ENCODE measurements around the gene CHST11.

The CHST11 gene

GRCh38 chr12:104415342-104415980 is 41.3 kb upstream of the CHST11 start:
- Histone ChIP-seq H3K27ac (ENCODE audit: low read depth, low read length) (no peak overlapping the region), H3K9ac (ENCODE audit: low read depth in 1 of 2, low read length in 2 of 2) (no peak overlapping the region), H3K36me3 (ENCODE audit: control insufficient read depth in 1 of 2, insufficient read depth in 2 of 2, low read length in 2 of 2) (no peaks in the 10 kb centered on the region), H3K4me3 (ENCODE audit: low read depth in 1 of 2, low read length in 2 of 2) (no peak overlapping the region), H3K27me3 (ENCODE audit: control insufficient read depth in 1 of 2, insufficient read depth in 2 of 2, low read length in 2 of 2) (no peaks in the 10 kb centered on the region), H3K4me1 (ENCODE audit: control insufficient read depth in 1 of 2, insufficient read depth in 2 of 2, low read length in 2 of 2) (no peaks in the 10 kb centered on the region), H3K9me3 (ENCODE audit: control insufficient read depth in 1 of 2, low read length in 2 of 2) (no peaks in the 10 kb centered on the region)

- Histone ChIP-seq H3K9ac (ENCODE audit: low read depth in 1 of 2, low read length in 2 of 2) (no peak overlapping the region), H3K27me3 (ENCODE audit: control insufficient read depth in 1 of 2, insufficient read depth in 2 of 2, low read length in 2 of 2) (no peaks in the 10 kb centered on the region), H3K27ac (ENCODE audit: low read depth, low read length) (no peak overlapping the region)
Measured at GRCh38 chr12:104416136-104416535, 40.6 kb upstream of the CHST11 start.

DNA sequence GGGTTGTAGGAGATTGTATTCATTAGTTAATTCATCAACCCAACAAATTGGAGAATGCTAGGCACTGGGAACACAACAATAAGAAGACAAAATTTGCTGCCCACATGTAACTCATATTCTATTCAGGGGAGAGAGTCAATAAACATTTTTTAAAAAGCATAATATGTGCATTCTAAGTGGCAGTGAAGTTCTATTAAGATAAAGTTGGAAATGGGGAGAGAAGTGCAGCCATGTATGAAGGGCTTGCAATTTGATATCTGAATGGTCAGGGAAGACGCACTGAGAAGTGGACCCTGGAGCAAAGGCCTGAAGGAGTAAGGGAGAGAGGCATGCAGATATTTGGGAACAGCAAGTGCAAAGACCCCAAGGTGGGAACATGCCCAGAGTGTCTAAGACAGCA is 40.2 kb upstream of the CHST11 start:
- no peaks in the 10 kb centered on the region for H3K9me3 ChIP-seq (ENCODE audit: control insufficient read depth in 1 of 2, low read length in 2 of 2)
- no peak overlapping the region for H3K9ac ChIP-seq (ENCODE audit: low read depth in 1 of 2, low read length in 2 of 2)
- H3K4me3 ChIP-seq (ENCODE audit: low read depth in 1 of 2, low read length in 2 of 2) = no peak overlapping the region
- H3K4me1 ChIP-seq (ENCODE audit: control insufficient read depth in 1 of 2, insufficient read depth in 2 of 2, low read length in 2 of 2) = no peaks in the 10 kb centered on the region
- H3K36me3 ChIP-seq (ENCODE audit: control insufficient read depth in 1 of 2, insufficient read depth in 2 of 2, low read length in 2 of 2) = no peaks in the 10 kb centered on the region
- H3K27ac ChIP-seq (ENCODE audit: low read depth, low read length) = no peak overlapping the region
- H3K27me3 ChIP-seq (ENCODE audit: control insufficient read depth in 1 of 2, insufficient read depth in 2 of 2, low read length in 2 of 2) = no peaks in the 10 kb centered on the region

More at GRCh38 chr12:104416136-104416535, 40.6 kb upstream of the CHST11 start:
- Histone ChIP-seq H3K4me1 (ENCODE audit: control insufficient read depth in 1 of 2, insufficient read depth in 2 of 2, low read length in 2 of 2) (no peaks in the 10 kb centered on the region), H3K36me3 (ENCODE audit: control insufficient read depth in 1 of 2, insufficient read depth in 2 of 2, low read length in 2 of 2) (no peaks in the 10 kb centered on the region), H3K4me3 (ENCODE audit: low read depth in 1 of 2, low read length in 2 of 2) (no peak overlapping the region), H3K9me3 (ENCODE audit: control insufficient read depth in 1 of 2, low read length in 2 of 2) (no peaks in the 10 kb centered on the region)

- Histone ChIP-seq H3K9me3 (ENCODE audit: control insufficient read depth in 1 of 2, low read length in 2 of 2) (no peaks in the 10 kb centered on the region), H3K4me3 (ENCODE audit: low read depth in 1 of 2, low read length in 2 of 2) (no peak overlapping the region)
Measured at GRCh38 chr12:104419717-104420116, 37.0 kb upstream of the CHST11 start.

GRCh38 chr12:104420868-104421267 is 35.9 kb upstream of the CHST11 start:
- Histone ChIP-seq H3K27me3 (ENCODE audit: control insufficient read depth in 1 of 2, insufficient read depth in 2 of 2, low read length in 2 of 2) (no peaks in the 10 kb centered on the region), H3K9me3 (ENCODE audit: control insufficient read depth in 1 of 2, low read length in 2 of 2) (no peaks in the 10 kb centered on the region), H3K27ac (ENCODE audit: low read depth, low read length) (no peak overlapping the region), H3K4me3 (ENCODE audit: low read depth in 1 of 2, low read length in 2 of 2) (no peak overlapping the region), H3K36me3 (ENCODE audit: control insufficient read depth in 1 of 2, insufficient read depth in 2 of 2, low read length in 2 of 2) (no peaks in the 10 kb centered on the region), H3K4me1 (ENCODE audit: control insufficient read depth in 1 of 2, insufficient read depth in 2 of 2, low read length in 2 of 2) (no peaks in the 10 kb centered on the region), H3K9ac (ENCODE audit: low read depth in 1 of 2, low read length in 2 of 2) (no peak overlapping the region)

More at GRCh38 chr12:104419717-104420116, 37.0 kb upstream of the CHST11 start:
- H3K36me3 ChIP-seq (ENCODE audit: control insufficient read depth in 1 of 2, insufficient read depth in 2 of 2, low read length in 2 of 2) = no peaks in the 10 kb centered on the region
- H3K27ac ChIP-seq (ENCODE audit: low read depth, low read length) = no peak overlapping the region
- no peaks in the 10 kb centered on the region for H3K4me1 ChIP-seq (ENCODE audit: control insufficient read depth in 1 of 2, insufficient read depth in 2 of 2, low read length in 2 of 2)
- no peak overlapping the region for H3K9ac ChIP-seq (ENCODE audit: low read depth in 1 of 2, low read length in 2 of 2)
- no peaks in the 10 kb centered on the region for H3K27me3 ChIP-seq (ENCODE audit: control insufficient read depth in 1 of 2, insufficient read depth in 2 of 2, low read length in 2 of 2)

DNA sequence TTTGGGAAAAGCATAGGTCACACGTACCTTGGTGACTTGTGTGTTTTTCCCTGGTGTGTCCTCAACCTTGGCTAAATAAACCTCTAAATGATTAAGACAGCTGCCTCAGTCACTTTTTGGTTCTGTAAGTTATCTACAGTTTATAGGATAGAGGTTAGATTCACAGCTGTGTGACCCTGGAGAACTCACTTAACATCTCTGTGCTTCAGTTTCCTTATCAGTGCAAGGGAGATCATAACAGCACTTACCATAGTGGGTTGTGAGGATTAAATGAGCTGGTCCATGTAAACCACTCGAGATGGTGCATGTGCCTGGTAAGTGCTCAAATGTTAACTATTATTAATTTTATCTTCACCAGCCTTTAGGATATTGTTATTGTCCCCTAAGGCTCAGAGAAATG is 35.4 kb upstream of the CHST11 start:
- Histone ChIP-seq H3K27ac (ENCODE audit: low read depth, low read length) (no peak overlapping the region), H3K9ac (ENCODE audit: low read depth in 1 of 2, low read length in 2 of 2) (no peak overlapping the region), H3K36me3 (ENCODE audit: control insufficient read depth in 1 of 2, insufficient read depth in 2 of 2, low read length in 2 of 2) (no peaks in the 10 kb centered on the region), H3K27me3 (ENCODE audit: control insufficient read depth in 1 of 2, insufficient read depth in 2 of 2, low read length in 2 of 2) (no peaks in the 10 kb centered on the region), H3K4me3 (ENCODE audit: low read depth in 1 of 2, low read length in 2 of 2) (no peak overlapping the region), H3K9me3 (ENCODE audit: control insufficient read depth in 1 of 2, low read length in 2 of 2) (no peaks in the 10 kb centered on the region), H3K4me1 (ENCODE audit: control insufficient read depth in 1 of 2, insufficient read depth in 2 of 2, low read length in 2 of 2) (no peaks in the 10 kb centered on the region)

DNA sequence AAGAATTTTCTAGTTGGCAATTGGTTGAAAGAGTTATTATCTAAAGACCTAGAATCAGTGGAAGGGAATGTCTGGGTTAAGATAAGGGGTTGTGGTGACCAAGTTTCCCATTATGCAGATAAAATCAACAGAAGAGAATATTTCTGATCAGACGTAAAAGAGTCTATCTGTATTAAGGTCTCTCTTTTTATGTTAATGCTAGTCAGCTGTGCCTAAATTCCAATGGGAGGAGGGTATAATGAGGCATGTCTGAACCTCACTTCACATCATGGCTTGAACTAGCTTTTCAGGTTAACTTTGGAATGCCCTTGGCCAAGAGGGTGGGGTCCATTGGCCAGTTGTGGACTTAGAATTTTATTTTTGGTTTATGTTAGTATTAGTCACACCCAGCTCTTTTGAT is 34.3 kb upstream of the CHST11 start:
- Histone ChIP-seq H3K9me3 (ENCODE audit: control insufficient read depth in 1 of 2, low read length in 2 of 2) (no peaks in the 10 kb centered on the region), H3K4me3 (ENCODE audit: low read depth in 1 of 2, low read length in 2 of 2) (no peak overlapping the region), H3K27me3 (ENCODE audit: control insufficient read depth in 1 of 2, insufficient read depth in 2 of 2, low read length in 2 of 2) (no peaks in the 10 kb centered on the region), H3K4me1 (ENCODE audit: control insufficient read depth in 1 of 2, insufficient read depth in 2 of 2, low read length in 2 of 2) (no peaks in the 10 kb centered on the region), H3K27ac (ENCODE audit: low read depth, low read length) (no peak overlapping the region), H3K9ac (ENCODE audit: low read depth in 1 of 2, low read length in 2 of 2) (no peak overlapping the region), H3K36me3 (ENCODE audit: control insufficient read depth in 1 of 2, insufficient read depth in 2 of 2, low read length in 2 of 2) (no peaks in the 10 kb centered on the region)

GRCh38 chr12:104423273-104423672 is 33.5 kb upstream of the CHST11 start:
- H3K27me3 ChIP-seq (ENCODE audit: control insufficient read depth in 1 of 2, insufficient read depth in 2 of 2, low read length in 2 of 2) = no peaks in the 10 kb centered on the region
- H3K27ac ChIP-seq (ENCODE audit: low read depth, low read length) = no peak overlapping the region
- no peak overlapping the region for H3K4me3 ChIP-seq (ENCODE audit: low read depth in 1 of 2, low read length in 2 of 2)
- H3K9ac ChIP-seq (ENCODE audit: low read depth in 1 of 2, low read length in 2 of 2) = no peak overlapping the region
- H3K9me3 ChIP-seq (ENCODE audit: control insufficient read depth in 1 of 2, low read length in 2 of 2) = no peaks in the 10 kb centered on the region
- no peaks in the 10 kb centered on the region for H3K36me3 ChIP-seq (ENCODE audit: control insufficient read depth in 1 of 2, insufficient read depth in 2 of 2, low read length in 2 of 2)
- no peaks in the 10 kb centered on the region for H3K4me1 ChIP-seq (ENCODE audit: control insufficient read depth in 1 of 2, insufficient read depth in 2 of 2, low read length in 2 of 2)

- no peaks in the 10 kb centered on the region for H3K36me3 ChIP-seq (ENCODE audit: control insufficient read depth in 1 of 2, insufficient read depth in 2 of 2, low read length in 2 of 2)
- H3K4me1 ChIP-seq (ENCODE audit: control insufficient read depth in 1 of 2, insufficient read depth in 2 of 2, low read length in 2 of 2) = no peaks in the 10 kb centered on the region
- no peak overlapping the region for H3K27ac ChIP-seq (ENCODE audit: low read depth, low read length)
- H3K4me3 ChIP-seq (ENCODE audit: low read depth in 1 of 2, low read length in 2 of 2) = no peak overlapping the region
- no peaks in the 10 kb centered on the region for H3K27me3 ChIP-seq (ENCODE audit: control insufficient read depth in 1 of 2, insufficient read depth in 2 of 2, low read length in 2 of 2)
- no peaks in the 10 kb centered on the region for H3K9me3 ChIP-seq (ENCODE audit: control insufficient read depth in 1 of 2, low read length in 2 of 2)
- H3K9ac ChIP-seq (ENCODE audit: low read depth in 1 of 2, low read length in 2 of 2) = no peak overlapping the region
Measured at GRCh38 chr12:104423809-104424208, 32.9 kb upstream of the CHST11 start.

- Histone ChIP-seq H3K4me1 (ENCODE audit: control insufficient read depth in 1 of 2, insufficient read depth in 2 of 2, low read length in 2 of 2) (no peaks in the 10 kb centered on the region), H3K27ac (ENCODE audit: low read depth, low read length) (no peak overlapping the region), H3K9me3 (ENCODE audit: control insufficient read depth in 1 of 2, low read length in 2 of 2) (no peaks in the 10 kb centered on the region), H3K9ac (ENCODE audit: low read depth in 1 of 2, low read length in 2 of 2) (no peak overlapping the region), H3K36me3 (ENCODE audit: control insufficient read depth in 1 of 2, insufficient read depth in 2 of 2, low read length in 2 of 2) (no peaks in the 10 kb centered on the region), H3K27me3 (ENCODE audit: control insufficient read depth in 1 of 2, insufficient read depth in 2 of 2, low read length in 2 of 2) (no peaks in the 10 kb centered on the region), H3K4me3 (ENCODE audit: low read depth in 1 of 2, low read length in 2 of 2) (no peak overlapping the region)
Measured at GRCh38 chr12:104424955-104425354, 31.8 kb upstream of the CHST11 start.

DNA sequence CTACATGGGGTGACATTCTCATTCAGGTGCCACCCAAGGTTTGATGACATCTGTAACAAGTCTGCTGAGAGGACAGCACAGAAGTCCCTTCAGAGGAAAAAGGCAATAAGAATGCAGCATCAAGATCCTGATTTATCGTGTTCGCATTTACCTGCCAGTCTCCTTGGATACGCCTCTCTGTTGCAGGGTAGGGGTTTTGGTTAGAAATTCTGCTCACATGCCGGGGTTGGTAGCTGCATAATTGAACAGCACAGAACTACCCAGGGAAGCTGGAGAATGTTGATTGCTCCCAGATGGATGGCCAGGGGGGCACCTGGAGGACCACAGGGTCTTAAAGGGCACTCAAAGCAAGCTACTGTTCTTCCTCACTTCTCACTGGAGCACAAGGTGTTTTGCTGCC is 31.1 kb upstream of the CHST11 start:
- Histone ChIP-seq H3K4me1 (ENCODE audit: control insufficient read depth in 1 of 2, insufficient read depth in 2 of 2, low read length in 2 of 2) (no peaks in the 10 kb centered on the region), H3K9me3 (ENCODE audit: control insufficient read depth in 1 of 2, low read length in 2 of 2) (no peaks in the 10 kb centered on the region), H3K27me3 (ENCODE audit: control insufficient read depth in 1 of 2, insufficient read depth in 2 of 2, low read length in 2 of 2) (no peaks in the 10 kb centered on the region), H3K36me3 (ENCODE audit: control insufficient read depth in 1 of 2, insufficient read depth in 2 of 2, low read length in 2 of 2) (no peaks in the 10 kb centered on the region), H3K4me3 (ENCODE audit: low read depth in 1 of 2, low read length in 2 of 2) (no peak overlapping the region), H3K9ac (ENCODE audit: low read depth in 1 of 2, low read length in 2 of 2) (no peak overlapping the region), H3K27ac (ENCODE audit: low read depth, low read length) (no peak overlapping the region)
